DOHH2 (cell line): ENCODE results near the gene HSCB.

Source experiments
- H3F3A ChIP-seq: fragments of 200-600 bp; sonication (generic), shearing (Covaris generic); 2 replicates; pipeline ENCODE4 v1.6.0; 2016; ENCODE audit warnings: antibody characterized with exemption, mild to moderate bottlenecking; ENCODE audit not compliant: control insufficient read depth, insufficient read depth
- H3K27ac ChIP-seq: fragments of 200-600 bp; sonication (generic); 2 replicates; pipeline ENCODE4 v1.5.1; 2014; ENCODE audit warnings: low read depth, mild to moderate bottlenecking, low read length, moderate library complexity
- H3K27me3 ChIP-seq: fragments of 200-600 bp; sonication (generic); 2 replicates; pipeline ENCODE4 v1.6.1; 2014; ENCODE audit warnings: mild to moderate bottlenecking, low read length, mixed read lengths; ENCODE audit not compliant: control insufficient read depth
- H3K36me3 ChIP-seq: fragments of 200-600 bp; sonication (generic); 2 replicates; pipeline ENCODE4 v1.6.1; 2014; ENCODE audit warnings: mild to moderate bottlenecking, low read length, moderate library complexity, mixed read lengths; ENCODE audit not compliant: control insufficient read depth
- H3K4me1 ChIP-seq: fragments of 200-600 bp; sonication (generic); 2 replicates; pipeline ENCODE4 v1.6.1; 2014; ENCODE audit warnings: mild to moderate bottlenecking, low read length, mixed read lengths; ENCODE audit not compliant: control insufficient read depth
- H3K4me2 ChIP-seq: fragments of 200-600 bp; sonication (generic); 2 replicates; pipeline ENCODE4 v1.6.0; 2014; ENCODE audit warnings: mild to moderate bottlenecking, low read length, moderate library complexity
- H3K4me3 ChIP-seq: fragments of 200-600 bp; sonication (generic); 2 replicates; pipeline ENCODE4 v1.5.1; 2014; ENCODE audit warnings: mild to moderate bottlenecking, low read length, mixed read lengths
- H3K79me2 ChIP-seq: fragments of 200-600 bp; sonication (generic); 2 replicates; pipeline ENCODE4 v1.6.1; 2014; ENCODE audit warnings: mild to moderate bottlenecking, low read length, mixed read lengths; ENCODE audit not compliant: control insufficient read depth
- H3K9me2 ChIP-seq: fragments of 200-600 bp; sonication (generic); replicated peaks from 2 replicates; pipeline ENCODE4 v1.6.1; 2014; ENCODE audit warnings: mild to moderate bottlenecking, low read length, mixed read lengths; ENCODE audit not compliant: control insufficient read depth
- H3K9me3 ChIP-seq: fragments of 200-600 bp; sonication (generic); 2 replicates; pipeline ENCODE4 v1.6.1; 2014; ENCODE audit warnings: antibody characterized with exemption, low read length, mixed read lengths; ENCODE audit not compliant: control insufficient read depth, insufficient read depth
- H4K20me1 ChIP-seq: fragments of 200-600 bp; sonication (generic); 2 replicates; pipeline ENCODE4 v1.6.0; 2014; ENCODE audit warnings: low read depth, mild to moderate bottlenecking, antibody characterized with exemption, low read length, moderate library complexity; ENCODE audit not compliant: control insufficient read depth, insufficient read depth
- EZH2phosphoT487 ChIP-seq: fragments of 200-600 bp; sonication (generic); IDR thresholded peaks from 2 replicates; pipeline ENCODE4 v1.6.1; 2017; ENCODE audit warnings: borderline replicate concordance, mild to moderate bottlenecking, antibody characterized with exemption, low read length, moderate library complexity, mixed read lengths
- TF ChIP-seq, protein P1 (sequence below): fragments of 200-600 bp; sonication (generic); IDR thresholded peaks from one replicate; pipeline ENCODE4 v1.5.1; 2014; ENCODE audit warnings: antibody characterized with exemption, mild to moderate bottlenecking, low read depth, low read length; ENCODE audit not compliant: poor library complexity, severe bottlenecking

Gene HSCB

DNA sequence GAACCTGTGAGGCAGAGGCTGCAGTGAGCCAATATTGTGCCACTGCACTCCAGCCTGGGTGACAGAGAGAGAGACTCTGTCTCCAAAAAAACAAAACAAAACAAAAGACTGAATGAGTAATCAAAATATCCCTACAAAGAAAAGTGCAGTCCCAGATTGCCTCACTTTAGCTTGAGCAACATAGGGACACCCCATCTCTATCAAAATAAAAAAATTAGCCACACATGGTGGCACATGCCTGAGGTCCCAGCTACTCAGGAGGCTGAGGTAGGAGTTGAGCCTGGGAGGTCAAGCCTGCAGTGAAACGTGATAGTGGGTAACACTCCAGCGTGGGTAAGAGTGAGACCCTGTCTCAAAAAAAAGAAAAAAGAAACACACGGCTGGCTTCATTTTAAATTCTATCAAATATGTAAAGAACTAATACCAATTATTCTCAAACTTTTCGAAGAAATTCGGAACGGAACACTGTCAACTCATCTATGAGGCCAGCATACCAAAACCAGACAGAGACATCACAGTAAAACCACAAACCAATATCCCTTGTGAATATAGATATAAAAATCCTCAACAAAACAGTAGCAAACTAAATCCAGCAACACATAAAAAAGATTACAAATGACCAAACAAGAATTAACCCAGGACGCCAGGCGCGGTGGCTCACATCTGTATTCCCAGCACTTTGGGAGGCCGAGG is 13.1 kb upstream of the HSCB start:
- no peaks in the 10 kb centered on the region for H3K4me1 ChIP-seq
- H3K4me2 ChIP-seq: no peak overlapping the region
- peaks cover 48% of the 10 kb centered on the region for H3K36me3 ChIP-seq
- H3K79me2 ChIP-seq: peaks cover 7% of the 10 kb centered on the region
- no peaks in the 10 kb centered on the region for H3K27me3 ChIP-seq
- 0 out of 2 replicates have a peak, but pooled peaks cover 2% of the 10 kb centered on the region for H3F3A ChIP-seq
- H4K20me1 ChIP-seq: peaks cover under 1% of the 10 kb centered on the region; the same call in 1 of the 2 replicates
- no peak overlapping the region for H3K27ac ChIP-seq
- TF ChIP-seq, protein P1, sequence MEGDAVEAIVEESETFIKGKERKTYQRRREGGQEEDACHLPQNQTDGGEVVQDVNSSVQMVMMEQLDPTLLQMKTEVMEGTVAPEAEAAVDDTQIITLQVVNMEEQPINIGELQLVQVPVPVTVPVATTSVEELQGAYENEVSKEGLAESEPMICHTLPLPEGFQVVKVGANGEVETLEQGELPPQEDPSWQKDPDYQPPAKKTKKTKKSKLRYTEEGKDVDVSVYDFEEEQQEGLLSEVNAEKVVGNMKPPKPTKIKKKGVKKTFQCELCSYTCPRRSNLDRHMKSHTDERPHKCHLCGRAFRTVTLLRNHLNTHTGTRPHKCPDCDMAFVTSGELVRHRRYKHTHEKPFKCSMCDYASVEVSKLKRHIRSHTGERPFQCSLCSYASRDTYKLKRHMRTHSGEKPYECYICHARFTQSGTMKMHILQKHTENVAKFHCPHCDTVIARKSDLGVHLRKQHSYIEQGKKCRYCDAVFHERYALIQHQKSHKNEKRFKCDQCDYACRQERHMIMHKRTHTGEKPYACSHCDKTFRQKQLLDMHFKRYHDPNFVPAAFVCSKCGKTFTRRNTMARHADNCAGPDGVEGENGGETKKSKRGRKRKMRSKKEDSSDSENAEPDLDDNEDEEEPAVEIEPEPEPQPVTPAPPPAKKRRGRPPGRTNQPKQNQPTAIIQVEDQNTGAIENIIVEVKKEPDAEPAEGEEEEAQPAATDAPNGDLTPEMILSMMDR: no peak
- no peak for TF ChIP-seq EZH2phosphoT487
- H3K9me3 ChIP-seq: no peaks in the 10 kb centered on the region
- no peaks in the 10 kb centered on the region for H3K9me2 ChIP-seq
- H3K4me3 ChIP-seq: no peak overlapping the region

- Histone ChIP-seq H3K79me2 (peaks cover 21% of the 10 kb centered on the region), H3K4me2 (no peak overlapping the region), H3K4me3 (no peak overlapping the region), H3K9me2 (no peaks in the 10 kb centered on the region), H3F3A (0 out of 2 replicates have a peak, but pooled peaks cover 2% of the 10 kb centered on the region), H3K9me3 (no peaks in the 10 kb centered on the region), H4K20me1 (peaks cover 4% of the 10 kb centered on the region; the same call in 1 of the 2 replicates), H3K27me3 (no peaks in the 10 kb centered on the region), H3K4me1 (no peaks in the 10 kb centered on the region), H3K36me3 (peaks cover 50% of the 10 kb centered on the region), H3K27ac (no peak overlapping the region)
- no peak for TF ChIP-seq EZH2phosphoT487
- TF ChIP-seq, protein P1: no peak
These were observed 11.7 kb upstream of the HSCB start for GRCh38 chr22:28730179-28730578.

GRCh38 chr22:28734393-28734792 is 7.4 kb upstream of the HSCB start:
- Histone ChIP-seq H3K79me2 (peaks cover 55% of the 10 kb centered on the region), H3K9me3 (no peaks in the 10 kb centered on the region), H3K4me2 (no peak overlapping the region), H3K4me3 (no peak overlapping the region), H3K27me3 (no peaks in the 10 kb centered on the region), H3K9me2 (no peaks in the 10 kb centered on the region), H3K4me1 (no peaks in the 10 kb centered on the region), H3K27ac (no peak overlapping the region), H4K20me1 (peaks cover 4% of the 10 kb centered on the region; the same call in 1 of the 2 replicates), H3F3A (0 out of 2 replicates have a peak, but pooled peaks cover 2% of the 10 kb centered on the region), H3K36me3 (peaks cover 42% of the 10 kb centered on the region)
- TF ChIP-seq EZH2phosphoT487: no peak
- TF ChIP-seq, protein P1: no peak
